ENCODE results near the gene MOBP.
"Not testable (repeated sequence)": the region's sequence is repeated elsewhere in the genome, so short reads cannot be mapped to it uniquely, and the experiment has no call there.

Gene MOBP

DNA sequence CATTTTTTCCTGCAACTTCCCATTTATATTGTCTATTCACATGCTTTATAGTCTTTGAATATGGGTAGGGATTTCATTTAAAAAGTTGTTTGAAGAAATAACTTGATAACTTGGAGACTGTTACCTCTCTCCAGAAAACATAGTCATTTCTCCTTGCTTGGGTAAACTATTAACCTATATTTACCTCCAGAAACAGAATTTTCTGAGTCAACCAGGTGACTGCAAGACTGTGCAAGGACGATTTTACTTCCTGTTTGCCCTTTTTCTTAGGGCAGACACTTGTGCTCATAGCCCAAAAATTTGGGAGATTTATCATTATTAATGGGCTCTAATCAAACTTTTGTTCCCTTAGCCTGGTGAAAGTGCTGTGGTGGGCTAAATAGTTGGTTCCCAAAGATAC, 14.3 kb upstream of the MOBP start:
- TF ChIP-seq, protein P1, sequence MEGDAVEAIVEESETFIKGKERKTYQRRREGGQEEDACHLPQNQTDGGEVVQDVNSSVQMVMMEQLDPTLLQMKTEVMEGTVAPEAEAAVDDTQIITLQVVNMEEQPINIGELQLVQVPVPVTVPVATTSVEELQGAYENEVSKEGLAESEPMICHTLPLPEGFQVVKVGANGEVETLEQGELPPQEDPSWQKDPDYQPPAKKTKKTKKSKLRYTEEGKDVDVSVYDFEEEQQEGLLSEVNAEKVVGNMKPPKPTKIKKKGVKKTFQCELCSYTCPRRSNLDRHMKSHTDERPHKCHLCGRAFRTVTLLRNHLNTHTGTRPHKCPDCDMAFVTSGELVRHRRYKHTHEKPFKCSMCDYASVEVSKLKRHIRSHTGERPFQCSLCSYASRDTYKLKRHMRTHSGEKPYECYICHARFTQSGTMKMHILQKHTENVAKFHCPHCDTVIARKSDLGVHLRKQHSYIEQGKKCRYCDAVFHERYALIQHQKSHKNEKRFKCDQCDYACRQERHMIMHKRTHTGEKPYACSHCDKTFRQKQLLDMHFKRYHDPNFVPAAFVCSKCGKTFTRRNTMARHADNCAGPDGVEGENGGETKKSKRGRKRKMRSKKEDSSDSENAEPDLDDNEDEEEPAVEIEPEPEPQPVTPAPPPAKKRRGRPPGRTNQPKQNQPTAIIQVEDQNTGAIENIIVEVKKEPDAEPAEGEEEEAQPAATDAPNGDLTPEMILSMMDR (IDR thresholded peaks at IDR 0.05; ENCODE audit: extremely low read depth, missing control alignments), result no peak
- DNase-seq (ENCODE audit: low spot score), result no peak

DNA sequence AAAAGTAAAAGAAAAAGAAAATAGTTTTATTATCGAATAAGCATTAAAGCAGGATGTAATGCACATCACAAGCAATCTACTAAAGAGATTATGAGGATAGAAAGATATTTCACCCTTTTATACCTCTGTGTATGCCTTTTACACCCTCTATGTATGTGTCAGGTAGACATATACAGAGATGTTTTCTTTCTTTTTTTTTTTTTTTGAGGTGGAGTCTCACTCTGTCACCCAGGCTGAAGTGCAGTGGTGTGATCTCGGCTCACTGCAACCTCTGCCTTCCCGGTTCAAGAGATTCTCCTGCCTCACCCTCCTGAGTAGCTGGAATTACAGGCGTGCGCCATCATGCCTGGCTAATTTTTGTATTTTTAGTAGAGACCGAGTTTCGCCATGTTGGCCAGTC, 13.6 kb upstream of the MOBP start:
- not testable (repeated sequence) for DNase-seq (ENCODE audit: low spot score)

- no peak for DNase-seq (ENCODE audit: low spot score)
- TF ChIP-seq, protein P1 (IDR thresholded peaks at IDR 0.05; ENCODE audit: extremely low read depth, missing control alignments), result no peak
Observed at GRCh38 chr3:39454591-39455217, 12.8 kb upstream of the MOBP start.

- TF ChIP-seq, protein P1 (IDR thresholded peaks at IDR 0.05; ENCODE audit: extremely low read depth, missing control alignments), result no peak
Observed at GRCh38 chr3:39456159-39456558, 11.3 kb upstream of the MOBP start.

GRCh38 chr3:39457361-39457760, 10.1 kb upstream of the MOBP start:
- no peak for DNase-seq (ENCODE audit: low spot score)
- TF ChIP-seq, protein P1 (IDR thresholded peaks at IDR 0.05; ENCODE audit: extremely low read depth, missing control alignments), result no peak

More at GRCh38 chr3:39456159-39456558, 11.3 kb upstream of the MOBP start:
- no peak for DNase-seq (ENCODE audit: low spot score)

DNA sequence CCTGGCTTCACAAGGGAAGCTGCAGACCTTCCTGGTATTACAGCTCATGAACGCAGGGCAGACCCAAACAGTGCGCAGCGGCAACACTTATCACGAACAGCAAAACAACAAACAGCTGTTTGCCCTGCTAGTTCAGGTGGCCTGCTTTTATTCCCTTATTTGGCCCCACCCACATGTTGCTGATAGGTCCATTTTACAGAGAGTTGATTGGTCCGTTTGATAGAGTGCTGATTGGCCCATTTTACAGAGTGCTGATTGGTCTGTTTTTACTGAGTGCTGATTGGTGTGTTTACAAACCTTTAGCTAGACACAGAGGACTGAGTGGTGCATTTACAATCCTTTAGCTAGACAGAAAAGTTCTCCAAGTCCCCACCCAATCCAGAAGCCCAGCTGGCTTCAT, 8.9 kb upstream of the MOBP start:
- not testable (repeated sequence) for DNase-seq (ENCODE audit: low spot score)

- DNase-seq (ENCODE audit: low spot score), result no peak
- TF ChIP-seq, protein P1 (IDR thresholded peaks at IDR 0.05; ENCODE audit: extremely low read depth, missing control alignments), result no peak
Observed at GRCh38 chr3:39460677-39461076, 6.8 kb upstream of the MOBP start.

GRCh38 chr3:39463269-39463668, 4.2 kb upstream of the MOBP start:
- TF ChIP-seq, protein P1 (IDR thresholded peaks at IDR 0.05; ENCODE audit: extremely low read depth, missing control alignments), result no peak
- no peak for DNase-seq (ENCODE audit: low spot score)
